K562 (cell line): ENCODE results near the gene ATXN1. TPM values are rescaled to one million over a fixed set of nuclear protein-coding genes. Genes with fewer than 3 reads are reported as not detected.

Experiments used
- CAMTA2 ChIP-seq: fragments of 250-450 bp; sonication (Bioruptor Pico); conservative IDR thresholded peaks from 2 replicates; pipeline ENCODE4 v1.5.1; 2022
- HES1 ChIP-seq: fragments of 450-650 bp; IDR thresholded peaks from 2 replicates; pipeline ENCODE4 v1.6.1; 2016; ENCODE audit warnings: low read depth, mild to moderate bottlenecking, moderate library complexity
- TAF9B ChIP-seq: fragments of 450-650 bp; IDR thresholded peaks from 2 replicates; pipeline ENCODE4 v1.6.1; 2018; ENCODE audit warnings: mild to moderate bottlenecking; ENCODE audit not compliant: partially characterized antibody
- ZNF280A ChIP-seq: fragments of 450-650 bp; IDR thresholded peaks from 2 replicates; pipeline ENCODE4 v1.6.1; 2018; ENCODE audit warnings: mild to moderate bottlenecking, low read depth; ENCODE audit not compliant: partially characterized antibody
- ZNF316 ChIP-seq: fragments of 450-650 bp; IDR thresholded peaks from 2 replicates; pipeline ENCODE4 v1.6.1; 2016
- ZNF76 ChIP-seq: fragments of 250-450 bp; sonication (Bioruptor Pico); IDR thresholded peaks from 2 replicates; pipeline ENCODE4 v1.4.0; 2020; ENCODE audit warnings: mild to moderate bottlenecking, moderate library complexity, borderline replicate concordance
- polyA plus RNA-seq, 8 experiments: library from polyadenylated mRNA; depleted of rRNA in 4 of 8; stranded (reverse) in 5 of 8; unstranded in 3 of 8; fragments of >200 nt; fragmentation: Nextera tagmentation in 2 of 8; fragmentation: Illumina TruSeq in 1 of 8; extraction: Ambion mirVana in 2 of 8; extraction: Trizol in 1 of 8; gene quantifications; 2 replicates each; pipeline versions ENCODE4 v1.2.1 to v1.2.3, GENCODE V29; 2011 to 2014; ENCODE audit warnings: inconsistent platforms in 1 of 8, missing spikeins in 1 of 8
- total RNA-seq, 7 experiments: library from RNA; depleted of rRNA in 6 of 7; stranded (reverse); fragments of >200 nt in 6 of 7; fragmentation: Illumina TruSeq in 2 of 7; extraction: Trizol in 2 of 7; gene quantifications; 2 replicates each; pipeline versions ENCODE4 v1.2.1 to v1.2.3, GENCODE V29; 2011 to 2021; ENCODE audit warnings: low replicate concordance in 1 of 7
- TF ChIP-seq, protein P1 (sequence below): fragments of 450-650 bp; conservative IDR thresholded peaks from 2 replicates; pipeline ENCODE4 v1.6.1; 2016; ENCODE audit warnings: missing genetic modification characterization, low read depth, mild to moderate bottlenecking, missing compliant biosample characterization, moderate library complexity
- TF ChIP-seq, protein P2 (sequence below): fragments of 450-650 bp; formaldehyde crosslinking; IDR thresholded peaks from 2 replicates; pipeline ENCODE4 v1.4.0; 2020; ENCODE audit warnings: mild to moderate bottlenecking, moderate library complexity

The ATXN1 gene
- total and polyA plus RNA-seq, 9 of the 15 experiments (the other 6 are each of a cell fraction or from before 2014, with no cell fraction given) = under 0.01 to 1.2 (median 0.58) TPM

GRCh38 chr6:16318953-16319720 is 442.1 kb downstream of the ATXN1 start (continued):
- TF ChIP-seq ZNF280A = no peak
- TF ChIP-seq ZNF76 (CRISPR knock-in tag) = no peak
- no peak for TF ChIP-seq TAF9B
- TF ChIP-seq HES1 = no peak
- no peak for TF ChIP-seq CAMTA2 (CRISPR knock-in tag)
- 0 out of 2 replicates have a peak, but pooled peaks have one; percentile 7 for TF ChIP-seq ZNF316
- TF ChIP-seq, protein P1, sequence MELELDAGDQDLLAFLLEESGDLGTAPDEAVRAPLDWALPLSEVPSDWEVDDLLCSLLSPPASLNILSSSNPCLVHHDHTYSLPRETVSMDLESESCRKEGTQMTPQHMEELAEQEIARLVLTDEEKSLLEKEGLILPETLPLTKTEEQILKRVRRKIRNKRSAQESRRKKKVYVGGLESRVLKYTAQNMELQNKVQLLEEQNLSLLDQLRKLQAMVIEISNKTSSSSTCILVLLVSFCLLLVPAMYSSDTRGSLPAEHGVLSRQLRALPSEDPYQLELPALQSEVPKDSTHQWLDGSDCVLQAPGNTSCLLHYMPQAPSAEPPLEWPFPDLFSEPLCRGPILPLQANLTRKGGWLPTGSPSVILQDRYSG (tag) = no peak
- TF ChIP-seq, protein P2, sequence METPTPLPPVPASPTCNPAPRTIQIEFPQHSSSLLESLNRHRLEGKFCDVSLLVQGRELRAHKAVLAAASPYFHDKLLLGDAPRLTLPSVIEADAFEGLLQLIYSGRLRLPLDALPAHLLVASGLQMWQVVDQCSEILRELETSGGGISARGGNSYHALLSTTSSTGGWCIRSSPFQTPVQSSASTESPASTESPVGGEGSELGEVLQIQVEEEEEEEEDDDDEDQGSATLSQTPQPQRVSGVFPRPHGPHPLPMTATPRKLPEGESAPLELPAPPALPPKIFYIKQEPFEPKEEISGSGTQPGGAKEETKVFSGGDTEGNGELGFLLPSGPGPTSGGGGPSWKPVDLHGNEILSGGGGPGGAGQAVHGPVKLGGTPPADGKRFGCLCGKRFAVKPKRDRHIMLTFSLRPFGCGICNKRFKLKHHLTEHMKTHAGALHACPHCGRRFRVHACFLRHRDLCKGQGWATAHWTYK (CRISPR knock-in tag) = no peak
